Lower lobe of right lung (tissue), 2 donors: ENCODE measurements around the gene THOC6. TPM values are rescaled to one million over a fixed set of nuclear protein-coding genes. Genes with fewer than 3 reads are reported as not detected.
A peak's percentile ranks its signal among the peaks of the same experiment; 100 is the strongest.
"Not testable (repeated sequence)": the region's sequence is repeated elsewhere in the genome, so short reads cannot be mapped to it uniquely, and the experiment has no call there.

Experiments
- ATAC-seq, 2 donors: fragments of 200-7000 bp; cut with Tn5 transposase; one replicate each; pipeline ENCODE4 v1.9.1; 2020 to 2022; ENCODE audit warnings: mild to moderate bottlenecking in 2 of 2, moderate library complexity in 2 of 2
- DNase-seq: peaks from one replicate; pipeline ENCODE4 v3.0.0-alpha.2; 2020
- H3K27ac ChIP-seq: fragments of 200-600 bp; one replicate; pipeline ENCODE4 v1.8.0; 2022
- H3K27me3 ChIP-seq: fragments of 200-600 bp; one replicate; pipeline ENCODE4 v1.8.0; 2022; ENCODE audit warnings: low read depth
- H3K36me3 ChIP-seq: fragments of 200-600 bp; one replicate; pipeline ENCODE4 v1.8.0; 2022; ENCODE audit warnings: mild to moderate bottlenecking
- H3K4me1 ChIP-seq: fragments of 200-600 bp; one replicate; pipeline ENCODE4 v1.8.0; 2022
- H3K4me3 ChIP-seq: fragments of 200-600 bp; one replicate; pipeline ENCODE4 v1.8.0; 2022; ENCODE audit warnings: mild to moderate bottlenecking
- H3K9me3 ChIP-seq: fragments of 200-600 bp; one replicate; pipeline ENCODE4 v1.8.0; 2022
- CTCF ChIP-seq: fragments of 200-600 bp; IDR thresholded peaks from one replicate; pipeline ENCODE4 v1.8.0; 2022; ENCODE audit warnings: antibody characterized with exemption, mild to moderate bottlenecking
- intact Hi-C: fragments of 100-400 bp; cut with DNase I; formaldehyde crosslinking; loops from one replicate; pipeline ENCODE4 v1.11.0; 2022
- total RNA-seq: library from RNA; stranded (reverse); fragmentation: NEBNext Ultra II Directional; extraction: Animal tissue kit (Norgen Biotek cat#: 25700); gene quantifications from one replicate; pipeline ENCODE4 v1.2.1, GENCODE V29; 2021
- donor health status: DM: no; HTN: yes; CAD: no; lungs with severe emphysema.

Gene THOC6
- total RNA-seq, 1 donor from 2014 or later: 26.8 TPM

DNA sequence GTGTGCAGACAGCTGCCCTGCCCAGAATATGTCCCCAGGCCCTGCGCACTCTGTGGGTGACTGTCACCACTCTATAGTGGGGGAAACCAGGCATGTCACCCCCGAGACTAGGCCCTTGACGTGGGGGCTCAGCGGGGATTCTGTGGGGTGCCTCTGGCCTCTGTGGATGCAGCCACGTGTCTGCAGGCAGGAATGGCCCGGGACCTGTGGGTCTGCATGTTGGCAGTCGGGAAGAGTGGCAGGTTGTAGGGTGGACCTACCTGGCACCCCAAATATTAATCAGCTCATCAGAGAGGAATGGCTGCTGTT, 42.6 kb downstream of the THOC6 start:
- H3K9me3 ChIP-seq: no peaks in the 10 kb centered on the region
- intact Hi-C loops: no loop called here
- H3K27me3 ChIP-seq: no peaks in the 10 kb centered on the region
- DNase-seq (no peak), ATAC-seq (peak in 1 of 2 donors; percentile 10)
- H3K27ac ChIP-seq: peak overlapping the region; percentile 80
- H3K36me3 ChIP-seq: peaks cover 4% of the 10 kb centered on the region
- peaks cover 26% of the 10 kb centered on the region for H3K4me1 ChIP-seq
- no peak for TF ChIP-seq CTCF
- peak overlapping the region; percentile 59 for H3K4me3 ChIP-seq

GRCh38 chr16:3068487-3068886, 44.7 kb downstream of the THOC6 start:
- TF ChIP-seq CTCF: no peak
- Histone ChIP-seq H3K9me3 (no peaks in the 10 kb centered on the region), H3K27ac (peak overlapping the region; percentile 36), H3K4me3 (peak overlapping the region; percentile 25), H3K27me3 (no peaks in the 10 kb centered on the region), H3K4me1 (peaks cover 15% of the 10 kb centered on the region), H3K36me3 (peaks cover 4% of the 10 kb centered on the region)
- peak in 1 of 2 donors; percentile 3 for ATAC-seq
- DNase-seq: no peak
- intact Hi-C loops: no loop called here

GRCh38 chr16:3069146-3069545, 45.3 kb downstream of the THOC6 start:
- DNase-seq, H3K9me3 ChIP-seq, H3K4me3 ChIP-seq, intact Hi-C loops, ATAC-seq, H3K27me3 ChIP-seq, H3K36me3 ChIP-seq, H3K27ac ChIP-seq: not testable (repeated sequence)
- peaks cover 15% of the 10 kb centered on the region for H3K4me1 ChIP-seq

- TF ChIP-seq CTCF: no peak
Observed at GRCh38 chr16:3070608-3071111, 46.8 kb downstream of the THOC6 start.

GRCh38 chr16:3071655-3072054, 47.8 kb downstream of the THOC6 start:
- Histone ChIP-seq H3K4me1 (no peaks in the 10 kb centered on the region), H3K27me3 (no peaks in the 10 kb centered on the region), H3K27ac (no peak overlapping the region), H3K4me3 (no peak overlapping the region), H3K9me3 (no peaks in the 10 kb centered on the region), H3K36me3 (peaks cover 4% of the 10 kb centered on the region)
- TF ChIP-seq CTCF: no peak
- no peak for DNase-seq
- ATAC-seq: no peak
- intact Hi-C loops: no loop called here

More at GRCh38 chr16:3070608-3071111, 46.8 kb downstream of the THOC6 start:
- Histone ChIP-seq H3K27ac (no peak overlapping the region), H3K4me3 (no peak overlapping the region), H3K27me3 (no peaks in the 10 kb centered on the region), H3K9me3 (no peaks in the 10 kb centered on the region), H3K36me3 (peaks cover 4% of the 10 kb centered on the region), H3K4me1 (peaks cover 3% of the 10 kb centered on the region)
- ATAC-seq: no peak
- intact Hi-C loops: no loop called here
- DNase-seq: no peak

- DNase-seq, intact Hi-C loops, H3K4me3 ChIP-seq, H3K4me1 ChIP-seq, H3K36me3 ChIP-seq, H3K27ac ChIP-seq, H3K9me3 ChIP-seq, H3K27me3 ChIP-seq: not testable (repeated sequence)
- ATAC-seq: peak in 1 of 2 donors; percentile 16
Observed at GRCh38 chr16:3072148-3072547, 48.3 kb downstream of the THOC6 start.

DNA sequence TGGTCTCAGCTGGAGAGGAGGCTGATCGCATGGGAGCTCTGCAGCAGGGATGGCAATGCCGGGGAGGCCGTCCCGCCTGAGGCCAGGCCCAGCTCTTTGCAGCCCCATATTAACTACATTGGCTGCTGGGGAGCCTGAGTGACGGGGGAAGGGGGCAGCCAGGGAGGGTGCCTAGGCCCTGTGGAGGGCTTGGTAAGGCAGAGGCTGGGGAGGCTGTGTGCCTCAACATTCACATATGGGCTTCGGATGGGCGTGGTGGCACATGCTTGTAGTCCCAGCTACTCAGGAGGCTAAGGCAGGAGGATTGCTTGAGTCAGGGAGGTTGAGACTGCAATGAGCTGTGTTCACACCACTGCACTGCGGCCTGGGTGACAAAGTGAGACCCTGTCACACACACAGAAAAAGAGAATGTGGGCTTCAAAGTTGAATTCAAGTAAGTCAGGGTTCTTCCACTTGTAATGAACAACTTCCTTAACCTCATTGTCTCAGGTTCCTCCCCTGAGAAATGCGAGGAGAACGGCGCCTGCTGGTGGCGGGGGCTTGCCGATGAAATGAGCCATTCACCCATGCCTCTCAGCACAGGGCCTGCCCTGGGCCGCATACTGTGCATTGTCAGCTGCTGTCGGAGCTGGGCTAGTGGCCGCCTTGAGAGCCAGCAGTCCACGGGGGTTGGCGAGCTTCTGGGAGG, 48.9 kb downstream of the THOC6 start:
- H3K4me1 ChIP-seq, H3K27ac ChIP-seq, intact Hi-C loops, H3K9me3 ChIP-seq, DNase-seq, H3K27me3 ChIP-seq, H3K4me3 ChIP-seq: not testable (repeated sequence)
- H3K36me3 ChIP-seq: peaks cover 12% of the 10 kb centered on the region
- peak in 1 of 2 donors; percentile 9 for ATAC-seq
